ENCODE measurements around the gene MYPOP.
A peak's percentile ranks its signal among the peaks of the same experiment; 100 is the strongest.
"Not testable (repeated sequence)": the region's sequence is repeated elsewhere in the genome, so short reads cannot be mapped to it uniquely, and the experiment has no call there.

Gene MYPOP

GRCh38 chr19:45882652-45883585 lies 19.5 kb downstream of the MYPOP start:
- peak; percentile 76 for DNase-seq

GRCh38 chr19:45881909-45882528 lies 20.4 kb downstream of the MYPOP start:
- no peak for DNase-seq

GRCh38 chr19:45881082-45881908 lies 21.1 kb downstream of the MYPOP start:
- no peak for DNase-seq

- DNase-seq: no peak
Observed at GRCh38 chr19:45879971-45880370, 22.4 kb downstream of the MYPOP start.

GRCh38 chr19:45879055-45879454 lies 23.4 kb downstream of the MYPOP start:
- no peak for DNase-seq

GRCh38 chr19:45878043-45878794 lies 24.2 kb downstream of the MYPOP start:
- no peak for DNase-seq

- DNase-seq: peak; percentile 40
Observed at GRCh38 chr19:45876411-45877197, 25.8 kb downstream of the MYPOP start.

GRCh38 chr19:45876161-45876410 lies 26.3 kb downstream of the MYPOP start:
- DNase-seq: no peak

GRCh38 chr19:45874620-45874966 lies 27.8 kb downstream of the MYPOP start:
- no peak for DNase-seq

GRCh38 chr19:45873219-45873772 lies 29.1 kb downstream of the MYPOP start:
- no peak for DNase-seq

- DNase-seq: no peak
Observed at GRCh38 chr19:45872095-45872919, 30.1 kb downstream of the MYPOP start.

GRCh38 chr19:45870798-45871197 lies 31.6 kb downstream of the MYPOP start:
- DNase-seq: no peak

GRCh38 chr19:45867241-45867640 lies 35.2 kb downstream of the MYPOP start:
- not testable (repeated sequence) for DNase-seq

GRCh38 chr19:45866400-45867176 lies 35.8 kb downstream of the MYPOP start:
- no peak for DNase-seq

- no peak for DNase-seq
Observed at GRCh38 chr19:45865269-45865948, 37.0 kb downstream of the MYPOP start.

GRCh38 chr19:45864629-45865082 lies 37.8 kb downstream of the MYPOP start:
- DNase-seq: no peak

GRCh38 chr19:45863840-45864628 lies 38.4 kb downstream of the MYPOP start, which contains the start of gene FOXA3:
TSS of gene FOXA3 (plus strand) at chr19:45864326. CDS start at chr19:45864457, 131 bp downstream.
- peak; percentile 52 for DNase-seq

GRCh38 chr19:45863335-45863839 lies 39.0 kb downstream of the MYPOP start:
- no peak for DNase-seq

All from stimulated activated naive CD4-positive, alpha-beta T cell treated with Interleukin-2 at 50 U/mL for 16 hours (primary cell).